Ramos (cell line): Measurements from ENCODE around the gene ANGPT4.

ENCODE experiments used
- in situ Hi-C: fragments of 300-500 bp; cut with MboI; formaldehyde crosslinking; loops from one replicate; pipeline ENCODE4 v1.14.3; 2022; ENCODE audit warnings: low sequenced_read_pairs; ENCODE audit not compliant: unreplicated experiment

The ANGPT4 gene

DNA sequence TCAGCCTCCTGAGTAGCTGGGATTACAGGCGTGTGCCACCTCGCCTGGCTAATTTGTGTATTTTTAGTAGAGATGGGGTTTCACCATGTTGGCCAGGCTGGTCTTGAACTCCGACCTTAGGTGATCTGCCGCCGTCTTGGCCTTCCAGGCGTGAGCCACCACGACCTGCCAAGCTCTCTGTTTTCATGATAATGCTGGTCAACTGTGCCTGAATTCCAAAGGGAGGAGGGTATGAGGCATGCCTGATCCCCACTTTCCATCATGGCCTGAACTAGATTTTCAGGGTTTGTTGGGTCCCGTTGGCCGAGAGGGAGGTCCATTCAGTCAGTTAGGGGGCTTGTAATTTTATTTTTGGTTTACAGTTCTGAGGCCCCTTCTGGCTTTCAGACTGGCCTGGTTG lies 28.0 kb upstream of the ANGPT4 start:
- in situ Hi-C loops, result no loop called here

DNA sequence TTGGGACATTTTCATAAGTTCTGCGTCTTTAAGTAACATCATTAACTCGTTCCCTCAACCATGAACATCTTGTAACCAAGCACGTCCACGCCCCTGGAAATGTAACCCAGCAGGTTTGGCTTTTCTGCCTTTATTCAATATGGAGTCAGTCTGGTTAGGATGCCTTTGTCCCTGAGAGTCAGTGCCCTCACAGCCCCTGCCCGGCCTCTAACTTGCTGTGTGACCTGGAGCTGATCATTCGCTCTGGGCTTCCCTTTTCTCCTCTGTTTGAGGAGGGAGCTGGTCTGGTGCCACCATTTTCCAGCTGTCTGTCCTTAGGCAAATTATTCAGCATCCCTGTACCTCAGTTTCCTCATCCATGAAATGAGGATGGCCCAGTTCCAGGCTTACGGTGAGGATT lies 26.5 kb upstream of the ANGPT4 start:
- in situ Hi-C loops, result no loop called here

DNA sequence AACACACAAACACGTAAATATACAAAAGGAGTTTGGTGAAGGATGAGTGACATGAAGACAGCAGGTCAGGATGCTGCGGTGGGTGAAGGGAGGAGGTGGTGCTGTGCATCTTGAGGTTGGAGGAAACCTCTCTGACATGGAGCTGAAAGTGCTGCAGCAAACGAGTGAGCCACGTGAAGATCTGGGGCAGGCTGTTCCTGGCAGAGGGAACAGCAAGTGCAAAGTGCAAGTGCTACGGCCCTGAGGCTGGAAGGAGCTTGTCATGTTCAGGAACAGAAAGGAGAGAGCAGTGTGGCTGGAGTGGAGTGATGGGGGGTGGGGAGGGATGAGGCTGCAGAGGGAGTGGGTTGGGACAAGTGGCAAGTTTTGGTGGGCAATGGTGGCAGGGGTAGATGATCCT lies 24.8 kb upstream of the ANGPT4 start:
- in situ Hi-C loops, result no loop called here

DNA sequence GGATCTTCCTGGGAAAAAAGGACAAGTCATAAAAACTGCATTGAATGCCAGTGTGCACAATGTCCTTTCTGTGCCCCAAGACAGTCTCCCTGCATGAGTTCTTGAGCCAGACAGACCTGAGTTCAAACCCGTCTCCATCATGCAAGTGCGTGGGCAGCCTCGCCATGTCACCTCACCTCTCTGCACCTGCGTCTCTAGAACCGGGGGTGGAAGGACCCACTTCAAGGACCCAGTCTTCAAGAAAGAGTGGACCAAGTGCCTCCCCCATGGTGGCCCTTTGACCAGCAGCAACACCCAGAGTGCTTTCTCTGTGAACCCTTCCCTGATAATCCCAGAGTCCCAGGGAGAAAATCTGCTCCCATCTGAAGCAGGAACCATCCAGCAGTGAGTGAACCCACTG lies 23.5 kb upstream of the ANGPT4 start:
- in situ Hi-C loops, result no loop called here

DNA sequence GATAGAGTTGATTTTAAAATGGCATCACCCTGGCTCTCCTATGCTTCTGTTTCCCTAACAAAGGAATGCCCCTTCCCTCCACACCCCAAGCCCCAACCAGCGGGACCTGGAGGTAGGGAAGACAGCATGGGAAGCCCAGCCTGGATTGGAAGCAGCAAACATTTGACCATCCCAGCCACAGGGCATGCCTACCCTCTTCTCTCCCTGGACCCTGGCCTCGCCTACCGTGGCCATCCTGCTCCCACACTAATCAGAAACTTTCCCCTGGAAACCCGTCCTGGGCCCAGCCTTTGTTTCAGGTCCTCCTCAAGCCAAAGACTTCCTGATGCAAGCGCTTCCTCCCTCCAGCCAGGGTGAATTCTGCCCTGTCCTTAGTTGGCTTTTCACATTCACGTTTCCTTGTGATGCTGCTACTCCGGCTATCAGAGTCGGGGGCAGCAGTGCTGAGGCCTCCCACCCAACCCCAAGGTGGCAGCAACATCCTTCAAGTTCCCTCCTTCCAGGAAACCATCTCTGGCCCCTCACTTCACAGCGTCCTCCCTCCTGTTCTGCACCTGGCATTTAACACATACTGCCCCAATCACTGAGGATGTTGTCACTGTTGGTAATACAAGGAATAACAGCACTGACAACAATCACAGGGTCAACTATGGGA lies 18.2 kb upstream of the ANGPT4 start:
- in situ Hi-C loops, result no loop called here

DNA sequence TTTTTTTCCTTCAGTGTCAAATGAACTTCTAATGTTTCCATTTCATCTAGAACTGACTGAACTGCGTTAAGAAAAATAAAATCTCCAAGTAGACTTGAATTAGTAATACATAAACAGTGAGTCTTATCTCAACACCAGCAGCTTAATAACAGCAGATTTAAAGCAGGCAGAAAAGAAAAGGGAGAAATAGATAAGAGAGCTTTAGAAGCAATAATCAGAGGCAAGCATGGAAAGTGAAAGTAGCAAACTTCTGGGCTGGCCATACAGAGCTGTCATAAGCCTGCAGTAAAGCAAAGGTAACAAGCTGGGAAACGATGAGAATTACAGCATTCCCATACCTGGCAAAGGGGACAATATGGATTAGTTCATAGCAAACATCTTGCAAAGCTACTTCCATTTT lies 16.9 kb upstream of the ANGPT4 start:
- in situ Hi-C loops, result no loop called here

DNA sequence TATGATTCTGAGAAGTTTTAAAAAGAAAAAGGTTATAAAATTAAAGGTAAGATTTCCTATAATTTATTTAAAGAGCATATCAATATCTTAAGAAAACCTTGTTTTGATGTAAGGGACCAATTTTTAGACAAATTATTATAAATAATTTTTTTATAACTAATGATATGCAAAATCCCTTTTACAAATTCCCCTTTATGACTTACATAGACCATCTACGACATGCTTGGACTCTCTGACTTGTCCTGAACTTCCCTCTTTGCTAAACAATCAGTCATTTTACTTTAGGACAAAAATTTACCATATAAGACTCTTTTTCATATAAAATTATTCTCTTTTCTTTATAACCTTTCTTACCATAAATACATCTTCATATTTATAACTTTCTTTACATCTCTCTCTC lies 15.3 kb upstream of the ANGPT4 start:
- in situ Hi-C loops, result no loop called here

DNA sequence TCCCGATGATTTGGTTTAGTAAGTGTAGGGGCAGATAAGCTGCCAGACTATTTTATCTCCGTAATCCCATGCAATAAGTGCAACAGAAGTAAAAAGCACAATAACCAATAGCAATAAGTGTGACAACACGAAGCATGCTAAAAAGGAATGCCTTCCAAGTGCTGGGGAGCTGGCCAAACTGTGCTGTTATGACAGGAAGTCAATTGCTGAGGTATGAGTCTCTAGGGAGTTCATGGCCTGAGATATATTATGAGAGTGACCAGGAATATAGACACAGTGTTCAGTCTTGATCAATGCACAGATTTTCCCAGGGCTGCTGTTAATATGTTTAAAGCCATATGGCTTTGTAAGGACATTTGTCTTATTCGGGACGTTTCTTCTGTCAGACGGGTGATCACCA lies 10.5 kb upstream of the ANGPT4 start:
- in situ Hi-C loops, result no loop called here

DNA sequence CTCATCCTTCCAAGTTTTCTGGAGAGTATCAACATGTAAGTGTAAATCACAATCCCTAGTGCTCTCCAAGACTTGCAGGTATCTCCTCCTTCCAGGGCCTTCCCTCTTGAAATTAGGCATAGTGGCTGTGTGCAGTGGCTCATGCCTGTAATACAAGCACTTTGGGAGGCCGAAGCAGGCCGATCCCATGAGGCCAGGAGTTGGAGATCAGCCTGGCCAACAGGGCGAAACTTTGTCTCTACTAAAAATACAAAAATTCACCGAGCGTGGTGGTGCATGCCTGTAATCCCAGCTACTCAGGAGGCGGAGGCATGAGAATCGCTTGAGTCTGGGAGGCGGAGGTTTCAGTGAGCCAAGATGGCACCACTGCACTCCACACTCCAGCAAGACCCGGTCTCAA lies 9.4 kb upstream of the ANGPT4 start:
- in situ Hi-C loops, result no loop called here

DNA sequence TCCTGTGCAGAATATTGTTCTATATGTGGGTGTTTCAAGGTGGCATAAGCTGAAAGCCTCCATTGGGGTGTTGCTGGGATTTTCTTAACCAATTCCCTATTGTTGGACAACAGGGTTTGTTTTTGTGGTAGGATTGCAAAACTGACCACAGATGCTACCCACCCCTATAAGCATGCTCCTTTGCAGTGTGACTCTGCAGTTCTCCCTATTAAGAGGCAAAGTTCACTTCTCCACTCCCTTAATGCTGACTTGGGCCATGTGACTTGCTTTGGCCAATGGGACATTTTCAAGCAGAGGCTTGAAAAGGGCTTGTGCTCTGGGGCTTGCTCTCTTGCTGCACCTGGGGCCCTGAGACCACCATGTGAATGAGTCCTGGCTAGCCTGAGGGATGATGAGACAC lies 8.5 kb upstream of the ANGPT4 start:
- in situ Hi-C loops, result no loop called here

DNA sequence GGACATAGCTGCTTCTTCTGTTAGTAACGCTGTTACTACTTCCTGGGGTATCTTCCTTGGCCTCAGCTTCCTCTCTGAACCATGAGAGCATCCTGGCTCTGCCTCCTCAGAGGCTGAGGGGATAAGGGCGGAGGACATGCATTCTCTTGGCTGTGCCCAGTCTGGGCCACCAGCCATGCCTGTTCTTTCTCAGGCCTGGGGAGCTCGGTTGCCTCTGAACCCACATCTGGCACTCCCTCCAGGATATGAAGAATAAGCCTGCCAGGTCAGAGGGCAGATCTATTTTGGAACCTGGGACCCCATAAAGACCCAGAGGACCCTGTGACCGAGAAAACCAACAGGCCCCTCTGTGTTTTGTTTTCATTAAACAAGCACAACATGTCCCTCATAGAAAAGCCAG lies 6.6 kb upstream of the ANGPT4 start:
- in situ Hi-C loops, result no loop called here

DNA sequence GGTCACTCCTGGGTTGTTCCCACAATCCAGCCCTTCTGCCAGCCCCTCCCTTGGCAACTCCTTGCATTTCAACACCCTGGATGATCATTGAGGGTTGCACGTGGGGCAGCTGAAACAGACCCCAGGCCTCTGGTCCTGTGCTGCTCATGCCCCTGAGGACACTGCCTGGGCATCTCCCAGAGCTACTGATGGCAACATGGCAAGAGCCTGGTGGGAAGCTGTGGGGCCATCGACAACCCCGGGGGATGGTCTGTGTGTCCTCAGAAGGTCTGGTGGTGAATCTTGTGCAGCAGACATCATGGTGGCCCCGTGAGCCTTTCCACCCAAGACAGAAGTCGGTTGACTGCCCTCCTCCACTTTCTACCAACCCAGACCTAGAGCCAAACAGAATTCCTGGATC lies 4.9 kb upstream of the ANGPT4 start:
- in situ Hi-C loops, result no loop called here

DNA sequence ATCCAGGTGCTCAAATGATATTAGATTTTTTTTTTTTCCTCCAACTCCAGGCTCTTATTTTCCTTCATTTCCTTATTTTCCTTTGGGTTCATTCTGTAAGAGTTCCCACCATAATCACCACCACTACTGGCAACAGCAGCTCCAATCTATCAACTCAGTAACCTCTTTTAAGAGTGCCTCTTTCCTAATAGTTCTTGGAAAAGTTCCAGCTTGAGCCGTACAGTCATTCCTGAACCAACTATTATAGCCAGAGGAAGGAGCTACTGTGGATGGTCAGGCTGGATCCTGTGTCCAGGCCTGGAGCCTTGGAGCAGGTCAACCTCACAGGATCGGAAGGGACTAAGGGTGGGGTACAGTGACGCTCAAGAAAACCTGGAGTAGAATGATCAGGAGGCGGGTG lies 4.2 kb upstream of the ANGPT4 start:
- in situ Hi-C loops, result no loop called here

DNA sequence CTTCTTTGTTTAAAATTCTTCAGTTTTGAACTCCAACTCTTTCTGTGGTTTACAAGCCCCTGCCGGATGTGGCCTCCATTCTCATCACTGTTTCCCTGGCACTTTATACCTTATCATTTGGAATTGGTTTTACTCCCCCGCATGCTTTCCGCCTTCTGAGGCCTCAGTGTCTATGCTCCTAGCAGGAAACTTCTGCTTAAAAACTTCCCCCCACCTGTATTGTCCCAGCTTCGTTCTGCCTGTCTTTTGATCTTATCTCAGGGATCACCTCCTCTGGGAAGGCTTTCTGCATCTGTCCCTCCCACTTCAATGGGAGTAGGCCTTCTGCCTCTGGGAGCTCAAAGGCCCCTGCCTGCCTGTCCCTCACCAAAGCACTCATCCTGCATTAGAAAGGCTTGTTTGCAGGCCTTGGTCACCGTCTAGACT lies 3.4 kb upstream of the ANGPT4 start:
- in situ Hi-C loops, result no loop called here

DNA sequence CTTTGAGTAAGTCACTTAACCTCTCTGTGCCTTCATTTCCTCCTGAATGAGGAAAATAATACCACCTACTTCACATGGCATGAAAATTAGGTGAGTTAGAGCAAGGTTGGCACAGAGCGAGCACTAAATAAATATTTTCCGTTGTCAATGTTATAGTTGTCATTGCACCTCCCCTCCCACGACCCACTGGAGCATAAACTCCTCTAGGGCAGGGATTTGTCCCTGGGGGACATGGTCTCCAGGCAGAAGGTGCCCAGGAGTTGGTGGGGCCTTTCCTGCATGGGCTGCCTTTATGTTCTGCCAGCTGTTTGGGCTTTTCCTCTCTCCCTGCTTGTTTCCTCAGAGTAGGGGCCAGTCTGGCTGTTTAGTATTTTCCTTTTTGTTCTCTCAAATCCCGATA lies 1.3 kb upstream of the ANGPT4 start:
- in situ Hi-C loops, result no loop called here

DNA sequence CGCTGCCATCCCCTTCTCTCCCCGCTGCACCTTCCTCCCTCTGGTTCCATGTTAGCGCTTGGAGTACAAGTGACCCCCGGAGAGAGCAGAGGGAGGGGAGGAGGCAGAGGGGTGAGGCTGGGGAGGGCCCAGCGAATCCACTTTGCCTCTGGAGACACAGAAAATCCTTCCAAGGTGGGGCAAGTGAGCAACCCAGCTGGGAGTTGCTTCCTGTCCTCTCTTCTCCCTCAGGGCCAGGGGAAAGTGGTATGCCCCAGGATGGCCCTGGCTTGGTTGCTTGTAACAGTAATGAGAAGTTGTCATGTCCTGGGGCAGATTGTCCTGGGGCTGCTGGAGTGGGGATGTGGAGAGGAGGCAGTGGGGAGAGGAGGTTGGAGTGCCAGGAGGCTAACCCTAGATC lies 691 bp upstream of the ANGPT4 start:
- in situ Hi-C loops, result no loop called here

DNA sequence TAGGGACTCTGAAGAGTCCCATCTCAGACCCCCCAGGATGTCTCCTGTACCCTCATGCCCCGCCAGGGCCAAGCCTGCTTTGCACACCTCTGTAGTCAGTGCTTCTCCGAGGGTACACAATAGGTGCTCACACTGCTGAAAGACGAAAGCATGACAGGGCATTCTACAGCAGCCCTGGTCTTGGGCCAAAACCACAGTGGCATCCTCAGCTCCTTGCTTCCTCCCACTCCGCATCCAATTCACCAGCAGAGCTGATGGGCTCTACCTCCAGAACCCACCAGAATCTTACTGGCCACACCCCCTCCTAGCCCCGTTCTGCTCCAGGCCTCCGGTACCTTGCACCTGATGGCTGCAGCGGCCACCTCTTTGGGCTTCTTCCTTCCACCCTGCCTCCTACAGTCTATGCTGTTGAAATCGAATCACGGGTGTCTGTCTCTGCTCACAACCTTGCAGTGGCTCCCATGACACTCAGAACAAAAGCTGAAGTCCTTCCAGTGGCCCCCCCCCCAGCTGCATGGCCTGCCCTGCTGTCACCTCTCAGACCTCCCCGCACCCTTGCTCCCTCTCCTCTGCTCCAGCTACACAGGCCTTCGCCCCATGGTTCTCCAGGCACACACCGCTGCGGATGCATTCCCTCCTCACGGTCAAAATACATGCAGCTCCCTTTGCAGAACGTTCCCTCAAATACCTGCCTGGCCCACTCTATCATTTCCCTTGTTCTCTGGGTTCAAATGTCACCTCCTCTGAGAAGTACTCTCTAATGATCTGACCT lies 1.2 kb downstream of the ANGPT4 start:
- in situ Hi-C loops, result no loop called here

DNA sequence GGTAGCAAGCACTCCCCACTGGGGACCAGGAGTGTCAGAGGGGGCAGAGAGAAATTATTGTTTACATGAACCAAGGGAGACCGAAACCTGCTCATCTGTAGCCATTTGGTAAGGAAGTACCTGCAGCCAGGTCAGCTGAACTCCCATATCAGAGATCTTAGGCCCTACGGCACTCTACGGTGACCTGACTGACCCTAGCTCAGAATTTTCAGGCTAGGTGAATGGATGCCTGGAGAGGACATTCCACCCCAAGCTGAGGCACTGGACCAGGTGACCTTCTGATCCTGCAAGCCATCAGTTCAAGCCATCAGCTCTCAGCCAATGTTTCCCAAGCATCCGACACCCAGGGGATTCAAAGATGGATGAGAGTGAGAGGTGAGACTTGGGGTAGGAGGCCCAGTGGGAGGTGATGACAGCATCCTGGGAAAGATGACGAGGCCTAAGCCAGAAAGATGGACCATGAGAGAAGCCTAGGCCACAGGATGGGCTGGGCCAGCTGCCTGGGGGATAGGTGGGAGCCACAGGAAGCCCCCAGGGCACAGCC lies 2.8 kb downstream of the ANGPT4 start:
- in situ Hi-C loops, result no loop called here

DNA sequence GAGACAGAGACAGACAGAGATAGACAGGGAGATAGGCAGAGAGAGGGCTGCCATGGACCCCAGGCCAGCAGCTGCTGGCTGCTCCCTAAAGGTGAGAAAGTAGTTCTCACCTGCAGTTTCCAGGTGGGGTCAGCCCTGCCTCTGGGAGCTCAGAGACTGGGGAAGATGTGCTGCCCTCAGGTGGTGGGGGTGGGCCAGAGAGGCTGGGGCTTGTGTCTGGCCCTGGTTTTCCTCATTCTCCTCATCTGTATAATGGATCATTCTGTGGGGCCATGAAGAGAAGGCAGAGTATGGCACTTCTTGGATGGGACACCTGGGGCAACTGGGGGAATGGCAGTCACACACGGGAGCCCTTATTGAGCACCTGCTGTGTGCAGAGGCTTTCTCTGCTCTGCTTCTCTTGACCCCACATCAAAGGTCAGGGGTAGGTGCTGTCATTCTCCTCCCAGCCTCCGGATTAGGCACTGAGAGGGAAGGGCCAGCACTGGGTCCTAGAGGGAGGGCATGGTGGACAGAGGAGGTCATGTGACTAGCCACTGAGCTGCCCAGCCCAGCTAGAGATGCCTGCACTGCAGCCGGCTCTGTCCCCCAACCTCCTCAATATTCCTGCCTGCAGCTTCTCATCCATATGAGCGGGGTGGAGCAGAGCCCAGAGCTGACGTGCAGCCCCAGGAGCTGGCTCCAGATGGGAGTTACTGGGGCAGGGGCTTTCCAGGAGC lies 4.1 kb downstream of the ANGPT4 start:
- in situ Hi-C loops, result no loop called here

DNA sequence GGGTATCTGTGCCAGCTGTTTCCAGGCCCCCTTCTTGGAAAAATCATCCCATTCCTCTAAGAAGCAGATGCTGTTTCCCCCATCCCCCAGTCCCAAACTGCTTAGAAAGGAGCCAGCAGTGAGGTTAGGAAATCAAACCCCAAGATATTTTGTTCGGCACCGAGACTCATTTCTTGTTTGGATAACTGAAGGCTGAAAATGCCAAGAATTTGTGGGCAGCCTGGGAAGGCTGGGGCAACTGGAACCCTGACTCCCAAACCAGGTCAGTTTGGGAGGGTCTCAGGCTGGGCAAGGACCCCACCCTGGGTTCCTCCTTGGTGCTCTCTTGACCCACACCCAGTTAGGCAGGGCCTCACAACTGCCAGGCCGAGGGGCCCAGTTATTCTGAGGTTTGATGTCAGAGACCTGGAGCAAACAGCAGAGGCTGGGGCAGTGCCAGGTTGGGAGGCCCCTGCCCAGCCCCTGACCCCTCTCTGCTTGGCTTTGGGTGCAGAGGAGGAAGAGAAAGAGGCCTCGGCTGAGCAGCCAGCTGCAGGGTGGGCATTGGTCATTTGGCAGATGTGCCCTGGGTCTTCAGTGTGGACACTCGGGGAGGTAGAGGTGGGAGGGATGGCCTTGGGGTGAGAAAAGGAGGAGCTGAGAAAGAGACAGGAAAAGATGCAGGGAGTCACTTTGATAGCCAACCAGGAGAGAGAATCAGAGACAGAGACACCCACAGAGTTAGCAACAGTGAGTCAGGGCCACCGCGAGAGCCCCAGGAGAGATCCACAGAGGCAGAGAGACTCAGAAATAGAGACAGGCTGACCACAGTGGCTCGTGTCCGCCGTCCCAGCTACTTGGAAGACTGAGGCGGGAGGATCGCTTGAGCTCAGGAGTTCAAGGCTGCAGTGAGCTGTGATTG lies 5.0 kb downstream of the ANGPT4 start:
- in situ Hi-C loops, result no loop called here
